T-helper 2 cell treated with Interferon-gamma antibody and Interleukin-4, amounts not matched to agents 100 ng/mL and 5 ng/mL, for 36 hours (primary cell): ENCODE measurements around the gene ENTPD5. TPM values are rescaled to one million over a fixed set of nuclear protein-coding genes. Genes with fewer than 3 reads are reported as not detected.
"Not testable (repeated sequence)": the region's sequence is repeated elsewhere in the genome, so short reads cannot be mapped to it uniquely, and the experiment has no call there.

ENCODE experiments used
- intact Hi-C: fragments of 100-400 bp; cut with micrococcal nuclease; formaldehyde crosslinking; loops from one replicate; pipeline ENCODE4 v1.15.1; 2023
- total RNA-seq: library from RNA; stranded (reverse); gene quantifications from 2 replicates; pipeline ENCODE4 v1.2.3, GENCODE V29; 2022

ENTPD5 gene
- total RNA-seq, 1 donor from 2014 or later, result 10.5 TPM

- intact Hi-C loops, result no loop called here
These were observed 73.9 kb downstream of the ENTPD5 start for GRCh38 chr14:73945159-73945670.

GRCh38 chr14:73944432-73945158 is 74.5 kb downstream of the ENTPD5 start:
- intact Hi-C loops, result no loop called here

- intact Hi-C loops, result no loop called here
These were observed 76.0 kb downstream of the ENTPD5 start for GRCh38 chr14:73943083-73943482.

- intact Hi-C loops, result no loop called here
These were observed 76.9 kb downstream of the ENTPD5 start for GRCh38 chr14:73942180-73942579.

GRCh38 chr14:73937012-73937411 is 82.1 kb downstream of the ENTPD5 start:
- intact Hi-C loops, result no loop called here

GRCh38 chr14:73936548-73936947 is 82.5 kb downstream of the ENTPD5 start:
- intact Hi-C loops, result no loop called here

GRCh38 chr14:73935666-73936065 is 83.4 kb downstream of the ENTPD5 start:
- intact Hi-C loops, result no loop called here

GRCh38 chr14:73924337-73924736 is 94.8 kb downstream of the ENTPD5 start:
- intact Hi-C loops, result no loop called here

GRCh38 chr14:73919457-73919856 is 99.6 kb downstream of the ENTPD5 start:
- intact Hi-C loops, result not testable (repeated sequence)

GRCh38 chr14:73916324-73916723 is 102.8 kb downstream of the ENTPD5 start:
- intact Hi-C loops, result no loop called here

GRCh38 chr14:73913256-73913655 is 105.8 kb downstream of the ENTPD5 start:
- intact Hi-C loops, result no loop called here

GRCh38 chr14:73909681-73910080 is 109.4 kb downstream of the ENTPD5 start:
- intact Hi-C loops, result no loop called here

Other genes with a start within 250 kb of the ENTPD5 start
- 0.84 and 0.89 TPM in 2 replicates for gene PTGR2, start 167.5 kb downstream of the ENTPD5 start, total RNA-seq
- 51.6 and 57.1 TPM in 2 replicates for gene ZNF410, start 132.4 kb downstream of the ENTPD5 start, total RNA-seq
- gene FAM161B, start 69.2 kb downstream of the ENTPD5 start, total RNA-seq, result 1.2 and 1.4 TPM in 2 replicates
- 17.1 and 18.5 TPM in 2 replicates for gene COQ6, start 69.0 kb downstream of the ENTPD5 start, total RNA-seq
- gene BBOF1, start 61 bp upstream of the ENTPD5 start, total RNA-seq, result 0.48 and 0.75 TPM in 2 replicates
- gene ALDH6A1, start 65.2 kb upstream of the ENTPD5 start, total RNA-seq, result 13.9 and 14.6 TPM in 2 replicates
- 14.7 and 15.6 TPM in 2 replicates for gene LIN52, start 65.7 kb upstream of the ENTPD5 start, total RNA-seq
- not detected in 2 replicates for gene VSX2, start 220.2 kb upstream of the ENTPD5 start, total RNA-seq